ENCODE measurements around the gene UGT1A5.

The UGT1A5 gene

GRCh38 chr2:233768076-233768475 is 55.4 kb downstream of the UGT1A5 start:
- no peak for TF ChIP-seq POLR2A (IDR thresholded peaks at IDR 0.05; ENCODE audit: low read depth, low read length)
- FAIRE-seq (no peak), DNase-seq (ENCODE audit: insufficient read length, low spot score) (no peak)

DNA sequence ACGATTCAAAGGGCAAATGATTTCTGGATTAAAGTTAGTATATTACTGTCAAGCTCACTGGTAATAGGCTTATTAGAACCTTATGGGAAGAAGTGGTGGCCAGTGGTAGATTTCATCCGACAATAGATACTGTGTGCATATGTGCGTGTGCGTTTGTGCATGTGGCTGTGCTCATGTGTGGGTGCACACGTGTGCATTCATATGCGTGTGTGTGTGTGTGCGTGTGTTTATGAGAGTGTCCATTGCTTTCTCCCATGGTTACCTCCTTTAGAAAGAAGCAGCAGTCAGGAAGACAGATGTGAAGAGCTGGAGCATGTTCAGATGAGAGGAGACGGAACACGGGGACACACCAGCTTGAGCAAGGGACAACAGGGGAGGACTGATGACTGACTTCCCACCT is 56.6 kb downstream of the UGT1A5 start:
- FAIRE-seq (no peak), DNase-seq (ENCODE audit: insufficient read length, low spot score) (no peak)
- TF ChIP-seq POLR2A (IDR thresholded peaks at IDR 0.05; ENCODE audit: low read depth, low read length) = no peak

GRCh38 chr2:233772153-233772552 is 59.4 kb downstream of the UGT1A5 start:
- FAIRE-seq (no peak), DNase-seq (ENCODE audit: insufficient read length, low spot score) (no peak)
- no peak for TF ChIP-seq POLR2A (IDR thresholded peaks at IDR 0.05; ENCODE audit: low read depth, low read length)

DNA sequence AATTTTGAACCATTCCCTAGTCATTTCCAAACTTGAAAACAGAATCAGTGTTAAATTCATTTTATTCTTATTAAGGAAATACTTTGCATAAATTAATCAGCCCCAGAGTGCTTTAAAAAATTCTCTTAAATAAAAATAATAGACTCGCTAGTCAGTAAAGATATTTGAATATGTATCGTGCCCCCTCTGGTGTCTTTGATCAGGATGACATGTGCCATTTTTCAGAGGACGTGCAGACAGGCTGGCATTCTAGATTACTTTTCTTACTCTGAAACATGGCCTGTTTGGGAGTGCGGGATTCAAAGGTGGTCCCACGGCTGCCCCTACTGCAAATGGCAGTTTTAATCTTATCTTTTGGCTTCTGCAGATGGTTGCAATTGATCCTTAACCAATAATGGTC is 59.9 kb downstream of the UGT1A5 start:
- TF ChIP-seq POLR2A (IDR thresholded peaks at IDR 0.05; ENCODE audit: low read depth, low read length) = no peak
- DNase-seq (ENCODE audit: insufficient read length, low spot score) (no peak), FAIRE-seq (no peak)

DNA sequence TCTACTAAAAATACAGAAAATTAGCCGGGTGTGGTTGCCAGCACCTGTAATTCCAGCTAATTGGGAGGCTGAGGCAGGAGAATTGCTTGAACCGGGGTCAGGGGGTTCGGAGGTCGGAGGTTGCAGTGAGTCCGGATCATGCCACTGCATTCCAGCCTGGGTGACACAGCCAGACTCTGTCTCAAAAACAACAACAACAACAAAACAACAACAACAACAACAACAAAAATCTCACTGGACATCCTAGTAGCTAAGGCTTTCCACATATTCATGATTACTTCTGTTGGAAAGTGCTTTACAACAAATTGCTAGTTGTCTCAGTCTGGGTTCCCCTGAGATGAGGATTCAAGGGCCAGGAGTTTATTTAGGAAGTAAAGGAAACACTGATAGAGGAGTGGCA is 61.1 kb downstream of the UGT1A5 start:
- FAIRE-seq = no peak
- no peak for TF ChIP-seq POLR2A (IDR thresholded peaks at IDR 0.05; ENCODE audit: low read depth, low read length)

DNA sequence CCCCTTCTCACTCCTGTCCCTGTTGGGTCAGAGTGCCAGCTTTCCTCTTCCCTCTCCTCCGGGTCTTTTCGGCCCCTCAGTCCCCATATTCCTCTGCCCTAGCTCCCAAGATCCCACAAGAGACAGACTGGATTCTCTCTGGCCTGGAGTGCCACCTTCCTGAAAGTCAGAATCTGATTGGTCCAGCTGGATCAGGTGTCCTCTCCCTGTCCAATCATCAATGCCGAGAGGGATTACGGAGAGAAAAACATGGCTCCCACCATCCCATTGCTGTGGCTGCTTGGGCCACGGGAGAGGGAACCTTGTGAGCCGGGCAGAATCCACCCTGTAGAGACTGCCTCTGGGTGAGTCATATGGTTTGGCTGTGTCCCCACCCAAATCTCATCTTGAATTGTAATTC is 62.7 kb downstream of the UGT1A5 start:
- TF ChIP-seq POLR2A (IDR thresholded peaks at IDR 0.05; ENCODE audit: low read depth, low read length) = no peak
- DNase-seq (ENCODE audit: insufficient read length, low spot score) (no peak), FAIRE-seq (no peak)

More for the DNA sequence above, 61.1 kb downstream of the UGT1A5 start:
- DNase-seq (ENCODE audit: insufficient read length, low spot score) = no peak

- FAIRE-seq (no peak), DNase-seq (ENCODE audit: insufficient read length, low spot score) (no peak)
- TF ChIP-seq POLR2A (IDR thresholded peaks at IDR 0.05; ENCODE audit: low read depth, low read length) = no peak
Observed at GRCh38 chr2:233778030-233778429, 65.3 kb downstream of the UGT1A5 start, which contains the start of gene MROH2A. Gene MROH2A (plus strand): TSS chr2:233778330. CDS start chr2:233779359, 1,029 bp downstream.

DNA sequence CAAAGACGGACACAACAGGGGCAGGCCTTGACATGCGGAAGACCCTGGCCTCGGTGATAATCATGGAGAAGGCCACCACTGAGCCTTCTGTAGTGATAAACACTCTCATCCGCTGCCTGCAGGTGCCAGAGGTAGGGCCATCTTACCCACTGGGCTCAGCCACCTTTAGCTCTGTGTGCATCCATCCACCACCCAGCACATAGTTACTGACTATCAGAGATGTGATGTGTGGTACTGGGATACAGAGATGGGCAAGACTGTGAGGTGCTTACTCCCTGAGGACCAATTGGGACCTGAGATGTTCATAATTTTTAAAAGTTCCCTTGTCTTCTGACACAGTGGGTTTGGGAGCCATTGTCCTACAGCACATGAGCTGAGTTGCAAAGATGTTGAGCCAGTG is 67.0 kb downstream of the UGT1A5 start:
- FAIRE-seq (no peak), DNase-seq (ENCODE audit: insufficient read length, low spot score) (no peak)
- TF ChIP-seq POLR2A (IDR thresholded peaks at IDR 0.05; ENCODE audit: low read depth, low read length) = no peak

DNA sequence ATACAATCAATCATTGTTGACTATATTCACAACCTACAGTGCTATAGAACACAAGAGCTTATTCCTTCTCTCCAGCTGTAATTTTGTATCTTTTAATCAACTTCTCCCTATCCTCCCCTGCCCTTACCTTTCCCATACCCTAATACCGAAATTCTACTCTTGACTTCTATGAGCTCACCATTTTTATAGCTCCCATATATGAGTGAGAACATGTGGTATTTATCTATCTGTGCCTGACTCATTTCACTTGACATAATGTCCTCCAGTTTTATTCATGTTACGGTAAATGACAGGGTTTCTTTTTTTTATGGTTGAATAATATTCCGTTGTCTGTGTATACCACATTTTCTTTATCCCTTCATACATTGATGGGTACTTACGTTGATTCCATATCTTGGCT is 68.1 kb downstream of the UGT1A5 start:
- DNase-seq (ENCODE audit: insufficient read length, low spot score) = no peak
- no peak for FAIRE-seq
- TF ChIP-seq POLR2A (IDR thresholded peaks at IDR 0.05; ENCODE audit: low read depth, low read length) = no peak

DNA sequence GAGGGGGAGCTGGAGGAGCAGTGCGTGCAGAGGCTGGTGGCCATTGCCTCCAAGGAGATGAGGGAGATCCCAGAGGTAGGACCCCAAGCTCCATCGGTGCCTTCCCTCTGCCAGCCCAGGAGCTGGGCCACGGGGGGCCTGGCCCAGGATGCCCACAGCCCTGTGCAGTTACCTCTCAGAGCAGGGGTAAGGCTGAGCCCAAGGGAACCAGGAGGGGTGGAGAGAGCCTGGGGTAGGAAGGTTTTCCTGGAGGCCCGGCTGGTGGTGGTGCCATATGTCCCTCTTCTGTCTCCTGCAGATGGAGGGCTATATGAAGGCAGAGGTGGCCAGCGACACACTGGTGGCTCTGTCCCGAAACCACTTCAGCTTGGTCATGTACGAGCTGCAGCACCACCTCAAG is 76.8 kb downstream of the UGT1A5 start:
- no peak for TF ChIP-seq POLR2A (IDR thresholded peaks at IDR 0.05; ENCODE audit: low read depth, low read length)
- FAIRE-seq = no peak
- DNase-seq (ENCODE audit: insufficient read length, low spot score) = no peak

DNA sequence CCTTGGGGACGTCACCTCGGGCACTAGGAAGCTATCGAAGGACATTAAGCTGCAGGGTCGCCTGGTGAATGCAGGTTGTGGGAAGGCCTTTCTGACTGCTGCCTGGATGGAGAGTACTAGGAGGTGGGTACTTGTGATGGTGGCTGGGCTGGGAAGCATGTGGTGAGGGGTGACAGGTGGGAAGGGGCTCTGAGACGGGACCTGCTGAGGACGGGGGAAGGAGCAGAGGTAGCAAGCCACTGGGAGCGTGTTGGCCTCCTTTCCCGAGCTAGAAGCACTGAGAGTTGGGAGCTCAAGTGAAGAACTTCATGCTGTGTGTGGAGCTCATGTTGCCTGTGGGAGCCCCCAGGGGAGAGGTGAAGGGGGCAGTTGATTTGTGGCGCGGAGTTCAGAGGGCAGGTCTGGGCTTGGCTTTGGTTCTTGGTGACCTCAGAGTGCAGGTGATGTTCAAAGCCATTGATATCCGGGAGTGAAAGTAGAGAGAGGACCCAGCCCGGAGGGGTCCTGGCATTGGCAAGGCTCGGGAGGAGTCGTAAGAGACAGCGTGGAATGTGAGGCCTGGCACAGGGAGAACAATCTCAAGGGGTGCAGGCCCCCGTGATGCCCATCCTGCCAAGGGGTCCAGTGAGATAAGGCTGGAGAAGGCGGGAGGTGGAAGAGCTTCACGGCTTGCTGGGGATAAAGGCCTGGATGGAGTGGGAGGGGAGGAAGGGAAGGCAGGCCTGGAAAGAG is 78.6 kb downstream of the UGT1A5 start:
- TF ChIP-seq POLR2A (IDR thresholded peaks at IDR 0.05; ENCODE audit: low read depth, low read length) = no peak
- FAIRE-seq = no peak
- no peak for DNase-seq (ENCODE audit: insufficient read length, low spot score)

DNA sequence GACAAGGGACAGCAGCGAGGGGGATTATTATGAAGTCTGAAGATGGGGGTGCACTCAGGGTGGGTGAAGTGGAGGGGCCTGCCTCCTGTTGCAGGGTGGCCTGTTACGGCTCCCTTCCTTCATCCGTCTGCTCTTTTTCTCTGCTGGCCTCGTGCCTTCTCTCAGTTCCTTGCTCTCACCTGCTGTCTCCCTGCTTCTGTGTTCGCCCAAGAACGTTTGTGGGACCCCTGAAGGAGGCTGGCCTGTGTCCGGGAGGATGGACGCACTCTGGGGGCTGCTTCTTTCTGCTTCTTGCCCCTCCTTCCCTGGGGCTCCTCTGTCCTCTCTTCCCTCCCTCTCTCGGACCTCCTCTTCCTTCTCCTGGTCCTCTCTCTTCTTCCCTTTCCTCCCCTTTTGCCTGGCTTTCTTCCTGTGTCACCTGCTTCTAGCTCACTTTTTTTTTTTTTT is 79.2 kb downstream of the UGT1A5 start:
- DNase-seq (ENCODE audit: insufficient read length, low spot score) (no peak), FAIRE-seq (no peak)
- no peak for TF ChIP-seq POLR2A (IDR thresholded peaks at IDR 0.05; ENCODE audit: low read depth, low read length)

DNA sequence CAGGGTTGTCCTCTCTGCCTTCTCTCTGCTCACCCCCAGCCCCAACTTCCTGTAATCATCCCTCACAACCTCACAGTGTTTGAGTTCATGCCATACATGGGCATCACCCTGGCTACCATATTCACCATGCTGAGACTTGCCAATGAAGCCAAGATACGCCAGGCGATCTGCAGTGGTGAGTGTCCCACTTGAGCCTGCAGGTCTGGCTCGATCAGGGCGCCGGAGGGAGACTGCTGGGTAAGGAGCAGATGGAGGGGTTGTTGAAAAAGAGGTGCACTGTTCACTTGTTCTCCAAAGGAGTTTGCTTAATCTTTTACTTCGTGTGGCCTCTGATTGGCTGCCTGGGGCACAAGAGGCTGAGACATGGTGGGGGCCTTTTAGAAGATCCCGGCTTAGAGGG is 80.0 kb downstream of the UGT1A5 start:
- DNase-seq (ENCODE audit: insufficient read length, low spot score) = no peak
- TF ChIP-seq POLR2A (IDR thresholded peaks at IDR 0.05; ENCODE audit: low read depth, low read length) = no peak
- FAIRE-seq = no peak

GRCh38 chr2:233793465-233794127 is 80.9 kb downstream of the UGT1A5 start:
- TF ChIP-seq POLR2A (IDR thresholded peaks at IDR 0.05; ENCODE audit: low read depth, low read length) = no peak
- DNase-seq (ENCODE audit: insufficient read length, low spot score) (no peak), FAIRE-seq (no peak)

- DNase-seq (ENCODE audit: insufficient read length, low spot score) = no peak
- TF ChIP-seq POLR2A (IDR thresholded peaks at IDR 0.05; ENCODE audit: low read depth, low read length) = no peak
- FAIRE-seq = no peak
Observed at GRCh38 chr2:233794128-233794658, 81.5 kb downstream of the UGT1A5 start.

Data from H54 (cell line).